Left lung (tissue), 10 donors: ENCODE measurements around the gene FER. TPM values are rescaled to one million over a fixed set of nuclear protein-coding genes. Genes with fewer than 3 reads are reported as not detected.

ENCODE experiments used
- ATAC-seq: fragments of 200-7000 bp; cut with Tn5 transposase; one replicate; pipeline ENCODE4 v1.9.1; 2020; ENCODE audit warnings: moderate library complexity
- DNase-seq, 4 donors: peaks; one replicate each; pipeline ENCODE4 v3.0.0-alpha.2; 2013 to 2020
- H3K27ac ChIP-seq, 2 donors: fragments of 200-600 bp; sonication (generic) in 1 of 2; one replicate each; pipeline versions ENCODE4 v1.5.0 to v1.8.0; 2020 to 2021
- H3K27me3 ChIP-seq, 2 donors: fragments of 200-600 bp; sonication (generic) in 1 of 2; one replicate each; pipeline versions ENCODE4 v1.5.0 to v1.8.0; 2020 to 2021
- H3K36me3 ChIP-seq, 2 donors: fragments of 200-600 bp; sonication (generic) in 1 of 2; one replicate each; pipeline versions ENCODE4 v1.5.0 to v1.8.0; 2020 to 2021
- H3K4me1 ChIP-seq, 2 donors: fragments of 200-600 bp; one replicate each; pipeline ENCODE4 v1.8.0; 2021
- H3K4me3 ChIP-seq, 2 donors: fragments of 200-600 bp; sonication (generic) in 1 of 2; one replicate each; pipeline versions ENCODE4 v1.5.0 to v1.8.0; 2020 to 2021; ENCODE audit warnings: mild to moderate bottlenecking in 1 of 2
- H3K9me3 ChIP-seq, 2 donors: fragments of 200-600 bp; sonication (generic) in 1 of 2; one replicate each; pipeline versions ENCODE4 v1.5.0 to v1.8.0; 2020 to 2021
- CTCF ChIP-seq, 2 donors: fragments of 200-600 bp; sonication (generic) in 1 of 2; IDR thresholded peaks; one replicate each; pipeline versions ENCODE4 v1.5.0 to v1.8.0; 2021; ENCODE audit warnings: antibody characterized with exemption in 2 of 2
- intact Hi-C, 2 donors: fragments of 100-400 bp; cut with DNase I; formaldehyde crosslinking; loops; one replicate each; pipeline versions ENCODE4 v1.11.2 to v1.14.2; 2022
- polyA plus RNA-seq, 6 donors: library from polyadenylated mRNA; unstranded; fragments of 120-200 nt; gene quantifications; one replicate each; pipeline ENCODE4 v1.2.1, GENCODE V29; 2013; ENCODE audit not compliant: insufficient read length in 6 of 6
- total RNA-seq, 2 donors: library from RNA; stranded (reverse); fragmentation: NEBNext Ultra II Directional; extraction: Animal tissue kit (Norgen Biotek cat#: 25700); gene quantifications; one replicate each; pipeline ENCODE4 v1.2.1, GENCODE V29; 2021
- donor health status: DM: no; HTN: yes; CAD: no.
- donor health status: DM: no; HTN: no; CAD: no.

FER gene
- total and polyA plus RNA-seq, 8 donors, result 16.6 to 27.0 (median 19.4) TPM

GRCh38 chr5:109199289-109199688 lies 451.6 kb downstream of the FER start:
- no peaks in the 10 kb centered on the region for H3K4me1 ChIP-seq
- no peak for TF ChIP-seq CTCF (IDR thresholded peaks at IDR 0.05)
- no peak overlapping the region for H3K27ac ChIP-seq
- ATAC-seq, result peak; percentile 54
- no peaks in the 10 kb centered on the region for H3K36me3 ChIP-seq
- peaks cover 0 to under 1% of the 10 kb centered on the region in 2 donors for H3K9me3 ChIP-seq
- DNase-seq, result no peak
- H3K27me3 ChIP-seq, result no peaks in the 10 kb centered on the region
- intact Hi-C loops, result no loop called here
- no peak overlapping the region for H3K4me3 ChIP-seq

- TF ChIP-seq CTCF (IDR thresholded peaks at IDR 0.05), result no peak
- ATAC-seq (no peak), DNase-seq (no peak)
- H3K4me3 ChIP-seq, result no peak overlapping the region
- peaks cover 0 to 7% of the 10 kb centered on the region in 2 donors for H3K9me3 ChIP-seq
- no peaks in the 10 kb centered on the region for H3K4me1 ChIP-seq
- no peaks in the 10 kb centered on the region for H3K27me3 ChIP-seq
- intact Hi-C loops, result no loop called here
- no peak overlapping the region for H3K27ac ChIP-seq
- H3K36me3 ChIP-seq, result no peaks in the 10 kb centered on the region
Observed at GRCh38 chr5:109199799-109200620, 452.3 kb downstream of the FER start.

- no peak for TF ChIP-seq CTCF (IDR thresholded peaks at IDR 0.05)
- Histone ChIP-seq H3K27me3 (no peaks in the 10 kb centered on the region), H3K36me3 (no peaks in the 10 kb centered on the region), H3K4me3 (no peak overlapping the region), H3K4me1 (no peaks in the 10 kb centered on the region), H3K9me3 (peaks cover 0 to 10% of the 10 kb centered on the region in 2 donors), H3K27ac (no peak overlapping the region)
- no peak for DNase-seq
- intact Hi-C loops, result no loop called here
- no peak for ATAC-seq
Observed at GRCh38 chr5:109215040-109215439, 467.3 kb downstream of the FER start.

- ATAC-seq, result no peak
- peaks cover 0 to 8% of the 10 kb centered on the region in 2 donors for H3K9me3 ChIP-seq
- intact Hi-C loops, result no loop called here
Observed at GRCh38 chr5:109218818-109219217, 471.1 kb downstream of the FER start.

More at GRCh38 chr5:109218818-109219217, 471.1 kb downstream of the FER start:
- Histone ChIP-seq H3K4me3 (no peak overlapping the region), H3K27me3 (no peaks in the 10 kb centered on the region), H3K27ac (no peak overlapping the region), H3K4me1 (no peaks in the 10 kb centered on the region), H3K36me3 (no peaks in the 10 kb centered on the region)
- no peak for TF ChIP-seq CTCF (IDR thresholded peaks at IDR 0.05)
- DNase-seq, result peak in 1 of 4 donors; percentile 18
